Adrenal gland (tissue), 5 donors: ENCODE data around the gene EFR3B.

Experiments
- CTCF ChIP-seq, 6 experiments: fragments of 450-650 bp in 4 of 6; fragments of 200-600 bp in 2 of 6; sonication (generic) in 1 of 6; IDR thresholded peaks; 1 replicate in 5 of 6; 2 replicates in 1 of 6; pipeline versions ENCODE4 v1.5.1 to v1.8.0; 2016 to 2021; ENCODE audit warnings: antibody characterized with exemption in 6 of 6, mild to moderate bottlenecking in 2 of 6, moderate library complexity in 1 of 6
- POLR2A ChIP-seq, 2 donors: fragments of 450-650 bp; IDR thresholded peaks; one replicate each; pipeline ENCODE4 v1.6.1; 2017; ENCODE audit warnings: antibody characterized with exemption in 2 of 2, mild to moderate bottlenecking in 2 of 2, moderate library complexity in 1 of 2
- donor health status: DM: no; HTN: no; CAD: no.

GRCh38 chr2:25041928-25042320 is at the start of gene EFR3B:
- TF ChIP-seq CTCF (IDR thresholded peaks at IDR 0.05) (peak in 3 of 6 experiments; percentile 14 to 23 (median 15)), POLR2A (IDR thresholded peaks at IDR 0.05) (peak; percentile 30 to 33)
